HepG2 (cell line): ENCODE results near the gene ANKUB1. TPM values are rescaled to one million over a fixed set of nuclear protein-coding genes. Genes with fewer than 3 reads are reported as not detected.

ENCODE experiments used
- ATAC-seq: fragments of 200-7000 bp; cut with Tn5 transposase; 3 replicates; pipeline ENCODE4 v1.9.1; 2020; ENCODE audit warnings: mild to moderate bottlenecking, moderate library complexity
- BruUV-seq: library from RNA; stranded (reverse); fragments of 400-500 nt; replicated peaks from 2 replicates; lab custom pipeline; 2021; lab: Mats Ljungman, UMichigan
- CTCF ChIA-PET: fragments of 300-600 bp; formaldehyde crosslinking; extraction: SDS; loops from one replicate; lab custom pipeline; 2021; ENCODE audit warnings: low total read pairs, inconsistent platforms, low intra/inter-chr PET ratio; lab: Yijun Ruan, JAX
- POLR2A ChIA-PET: fragments of 350-600 bp; sonication (Branson Sonifier 250); formaldehyde crosslinking; loops from one replicate; lab custom pipeline; 2020; ENCODE audit warnings: antibody characterized with exemption, inconsistent platforms; lab: Yijun Ruan, JAX
- DNase-seq: peaks from one replicate; pipeline ENCODE4 v3.0.0-alpha.2; 2015; ENCODE audit warnings: low spot score
- FAIRE-seq: peaks from 3 replicates; lab custom pipeline; 2011; peaks lifted over from hg19 to GRCh38; lab: Jason Lieb, UNC
- H2AFZ ChIP-seq: one replicate; pipeline ENCODE4 v1.6.1; 2011; ENCODE audit warnings: low read length, inconsistent platforms
- H3K27ac ChIP-seq: fragments of 300-600 bp; 3 replicates; pipeline ENCODE4 v1.8.0; 2011; ENCODE audit warnings: mixed run types, mild to moderate bottlenecking, mixed read lengths, low read length, inconsistent platforms; ENCODE audit not compliant: insufficient read depth; ENCODE audit errors: extremely low read length
- H3K27me3 ChIP-seq, 2 experiments: fragments of 200-600 bp in 1 of 2; 2 replicates in 1 of 2; 3 replicates in 1 of 2; pipeline versions ENCODE4 v1.6.0 to v1.8.0; 2011; ENCODE audit warnings: low read length in 2 of 2, mild to moderate bottlenecking in 2 of 2, moderate library complexity in 2 of 2, inconsistent platforms in 1 of 2; ENCODE audit not compliant: insufficient read depth in 2 of 2, control insufficient read depth in 1 of 2
- H3K36me3 ChIP-seq, 2 experiments: fragments of 200-600 bp in 1 of 2; replicated peaks in 1 of 2; 2 replicates in 1 of 2; 3 replicates in 1 of 2; pipeline versions ENCODE4 v1.5.1 to v1.8.0; 2011; ENCODE audit warnings: low read length in 2 of 2, inconsistent platforms in 1 of 2; ENCODE audit not compliant: insufficient read depth in 2 of 2, control insufficient read depth in 1 of 2
- H3K4me1 ChIP-seq: 2 replicates; pipeline ENCODE4 v1.5.1; 2012; ENCODE audit warnings: low read length, inconsistent platforms; ENCODE audit not compliant: insufficient read depth
- H3K4me2 ChIP-seq: 2 replicates; pipeline ENCODE4 v1.6.0; 2011; ENCODE audit warnings: low read depth, low read length, inconsistent platforms
- H3K4me3 ChIP-seq, 3 experiments: fragments of 200-600 bp in 1 of 3; sonication (generic), shearing (Covaris generic) in 1 of 3; replicated peaks in 1 of 3; 2 replicates each; pipeline ENCODE4 v1.5.1; 2011 to 2016; ENCODE audit warnings: low read length in 3 of 3, inconsistent platforms in 2 of 3, low read depth in 2 of 3, mild to moderate bottlenecking in 2 of 3, control low read depth in 1 of 3, mixed read lengths in 1 of 3; ENCODE audit not compliant: insufficient read depth in 1 of 3
- H3K79me2 ChIP-seq: one replicate; pipeline ENCODE4 v1.6.1; 2011; ENCODE audit warnings: low read length, inconsistent platforms; ENCODE audit not compliant: insufficient read depth
- H3K9ac ChIP-seq: 2 replicates; pipeline ENCODE4 v1.6.0; 2011; ENCODE audit warnings: mild to moderate bottlenecking, low read depth, low read length, inconsistent platforms; ENCODE audit not compliant: insufficient read depth
- H3K9me3 ChIP-seq: 2 replicates; pipeline ENCODE4 v1.5.1; 2012; ENCODE audit warnings: mild to moderate bottlenecking, low read length
- H4K20me1 ChIP-seq: 2 replicates; pipeline ENCODE4 v1.6.0; 2011; ENCODE audit warnings: inconsistent platforms, mild to moderate bottlenecking, low read length, moderate library complexity; ENCODE audit not compliant: insufficient read depth
- GMEB1 ChIP-seq: sonication (generic); formaldehyde crosslinking; IDR thresholded peaks from 2 replicates; pipeline ENCODE4 v1.5.1; 2020; ENCODE audit warnings: missing genetic modification reagents, mild to moderate bottlenecking, borderline replicate concordance
- GZF1 ChIP-seq: sonication (generic); formaldehyde crosslinking; IDR thresholded peaks from 2 replicates; pipeline ENCODE4 v1.5.1; 2020; ENCODE audit warnings: mild to moderate bottlenecking, missing genetic modification reagents
- HDAC2 ChIP-seq: sonication (generic); formaldehyde crosslinking; IDR thresholded peaks from 2 replicates; pipeline ENCODE4 v1.4.0; 2020; ENCODE audit warnings: missing genetic modification reagents
- HINFP ChIP-seq: sonication (generic); formaldehyde crosslinking; IDR thresholded peaks from 2 replicates; pipeline ENCODE4 v1.4.0; 2020; ENCODE audit warnings: low read depth, mild to moderate bottlenecking, missing genetic modification reagents
- KAT7 ChIP-seq: IDR thresholded peaks from 2 replicates; pipeline ENCODE4 v1.6.1; 2018; ENCODE audit warnings: borderline replicate concordance, missing compliant biosample characterization
- SIN3B ChIP-seq: fragments of 150-350 bp; IDR thresholded peaks from 2 replicates; pipeline ENCODE4 v1.6.1; 2014; ENCODE audit warnings: low read length
- TCF7 ChIP-seq: sonication (generic); IDR thresholded peaks from 2 replicates; pipeline ENCODE4 v1.6.1; 2016; ENCODE audit warnings: antibody characterized with exemption, low read depth
- ZBTB1 ChIP-seq: sonication (generic); formaldehyde crosslinking; IDR thresholded peaks from 2 replicates; pipeline ENCODE4 v1.4.0; 2020; ENCODE audit warnings: missing genetic modification reagents, borderline replicate concordance
- ZBTB20 ChIP-seq: sonication (generic); formaldehyde crosslinking; IDR thresholded peaks from 2 replicates; pipeline ENCODE4 v1.8.1; 2023; ENCODE audit warnings: missing genetic modification reagents, low read depth, mild to moderate bottlenecking, borderline replicate concordance
- ZEB1 ChIP-seq: IDR thresholded peaks from 2 replicates; pipeline ENCODE4 v1.6.1; 2012; ENCODE audit warnings: mild to moderate bottlenecking, low read depth, inconsistent platforms; ENCODE audit not compliant: insufficient replicate concordance
- ZKSCAN8 ChIP-seq: IDR thresholded peaks from 2 replicates; pipeline ENCODE4 v1.6.1; 2016; ENCODE audit warnings: borderline replicate concordance, missing genetic modification reagents, missing compliant biosample characterization
- ZNF430 ChIP-seq: sonication (generic); formaldehyde crosslinking; IDR thresholded peaks from 2 replicates; pipeline ENCODE4 v1.9.0; 2021; ENCODE audit warnings: mild to moderate bottlenecking, missing genetic modification reagents
- ZNF44 ChIP-seq: sonication (generic); formaldehyde crosslinking; IDR thresholded peaks from 2 replicates; pipeline ENCODE4 v1.5.1; 2020; ENCODE audit warnings: mild to moderate bottlenecking, missing genetic modification reagents
- ZNF530 ChIP-seq: sonication (generic); formaldehyde crosslinking; IDR thresholded peaks from 2 replicates; pipeline ENCODE4 v1.5.0; 2020; ENCODE audit warnings: low read depth, mild to moderate bottlenecking, missing genetic modification reagents
- ZNF766 ChIP-seq: sonication (generic); formaldehyde crosslinking; IDR thresholded peaks from 2 replicates; pipeline ENCODE4 v1.5.0; 2020; ENCODE audit warnings: missing genetic modification reagents, borderline replicate concordance
- WGBS: methylation state at CpG from one replicate; pipeline ENCODE4 v1.1.6; 2017; ENCODE audit warnings: low lambda C conversion rate; 5-methylcytosine and 5-hydroxymethylcytosine counted together
- in situ Hi-C: cut with HindIII; loops from 2 replicates; pipeline ENCODE4 v1.10.0; 2017; ENCODE audit warnings: low pct_unique_long_range_greater_than_20kb; ENCODE audit not compliant: extremely low pct_ligation_motif_present
- intact Hi-C: fragments of 100-400 bp; cut with micrococcal nuclease; formaldehyde crosslinking; loops from one replicate; pipeline ENCODE4 v1.10.0; 2022; ENCODE audit not compliant: unreplicated experiment
- polyA plus RNA-seq, 8 experiments: library from polyadenylated mRNA; depleted of rRNA in 3 of 8; stranded (reverse) in 7 of 8; unstranded in 1 of 8; fragments of >200 nt; fragmentation: Illumina TruSeq in 4 of 8; extraction: Trizol in 4 of 8; gene quantifications; 2 replicates each; pipeline versions ENCODE4 v1.2.1 to v1.2.3, GENCODE V29; 2011 to 2016; ENCODE audit warnings: low read depth in 4 of 8, missing spikeins in 1 of 8, mixed read lengths in 1 of 8; ENCODE audit not compliant: insufficient read depth in 1 of 8
- total RNA-seq, 5 experiments: library from RNA; depleted of rRNA; stranded (reverse); fragments of >200 nt; fragmentation: Illumina TruSeq; extraction: Trizol; gene quantifications; 2 replicates each; pipeline ENCODE4 v1.2.3, GENCODE V29; 2016; ENCODE audit warnings: low read depth in 1 of 5
- TF ChIP-seq, protein P1 (sequence below): sonication (generic); formaldehyde crosslinking; IDR thresholded peaks from 2 replicates; pipeline ENCODE4 v1.8.1; 2022; ENCODE audit warnings: low read depth, mild to moderate bottlenecking, missing genetic modification reagents
- TF ChIP-seq, protein P2 (sequence below): sonication (generic); formaldehyde crosslinking; IDR thresholded peaks from 2 replicates; pipeline ENCODE4 v1.4.0; 2020; ENCODE audit warnings: missing genetic modification reagents, borderline replicate concordance

Gene ANKUB1
- total and polyA plus RNA-seq, 2 of the 13 experiments (the other 11 are each of a cell fraction or from before 2014, with no cell fraction given), result not detected

- TF ChIP-seq, protein P1, sequence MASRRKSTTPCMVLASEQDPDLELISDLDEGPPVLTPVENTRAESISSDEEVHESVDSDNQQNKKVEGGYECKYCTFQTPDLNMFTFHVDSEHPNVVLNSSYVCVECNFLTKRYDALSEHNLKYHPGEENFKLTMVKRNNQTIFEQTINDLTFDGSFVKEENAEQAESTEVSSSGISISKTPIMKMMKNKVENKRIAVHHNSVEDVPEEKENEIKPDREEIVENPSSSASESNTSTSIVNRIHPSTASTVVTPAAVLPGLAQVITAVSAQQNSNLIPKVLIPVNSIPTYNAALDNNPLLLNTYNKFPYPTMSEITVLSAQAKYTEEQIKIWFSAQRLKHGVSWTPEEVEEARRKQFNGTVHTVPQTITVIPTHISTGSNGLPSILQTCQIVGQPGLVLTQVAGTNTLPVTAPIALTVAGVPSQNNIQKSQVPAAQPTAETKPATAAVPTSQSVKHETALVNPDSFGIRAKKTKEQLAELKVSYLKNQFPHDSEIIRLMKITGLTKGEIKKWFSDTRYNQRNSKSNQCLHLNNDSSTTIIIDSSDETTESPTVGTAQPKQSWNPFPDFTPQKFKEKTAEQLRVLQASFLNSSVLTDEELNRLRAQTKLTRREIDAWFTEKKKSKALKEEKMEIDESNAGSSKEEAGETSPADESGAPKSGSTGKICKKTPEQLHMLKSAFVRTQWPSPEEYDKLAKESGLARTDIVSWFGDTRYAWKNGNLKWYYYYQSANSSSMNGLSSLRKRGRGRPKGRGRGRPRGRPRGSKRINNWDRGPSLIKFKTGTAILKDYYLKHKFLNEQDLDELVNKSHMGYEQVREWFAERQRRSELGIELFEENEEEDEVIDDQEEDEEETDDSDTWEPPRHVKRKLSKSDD (CRISPR knock-in tag), result no peak
- no peak for TF ChIP-seq ZNF44 (CRISPR knock-in tag)
- TF ChIP-seq, protein P2, sequence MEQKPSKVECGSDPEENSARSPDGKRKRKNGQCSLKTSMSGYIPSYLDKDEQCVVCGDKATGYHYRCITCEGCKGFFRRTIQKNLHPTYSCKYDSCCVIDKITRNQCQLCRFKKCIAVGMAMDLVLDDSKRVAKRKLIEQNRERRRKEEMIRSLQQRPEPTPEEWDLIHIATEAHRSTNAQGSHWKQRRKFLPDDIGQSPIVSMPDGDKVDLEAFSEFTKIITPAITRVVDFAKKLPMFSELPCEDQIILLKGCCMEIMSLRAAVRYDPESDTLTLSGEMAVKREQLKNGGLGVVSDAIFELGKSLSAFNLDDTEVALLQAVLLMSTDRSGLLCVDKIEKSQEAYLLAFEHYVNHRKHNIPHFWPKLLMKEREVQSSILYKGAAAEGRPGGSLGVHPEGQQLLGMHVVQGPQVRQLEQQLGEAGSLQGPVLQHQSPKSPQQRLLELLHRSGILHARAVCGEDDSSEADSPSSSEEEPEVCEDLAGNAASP (CRISPR knock-in tag), result no peak
These were observed 40.9 kb upstream of the ANKUB1 start (continued) for GRCh38 chr3:149833241-149833640.

- Histone ChIP-seq H2AFZ (no peak overlapping the region), H3K36me3 (no peaks in the 10 kb centered on the region), H3K9me3 (peaks cover 58% of the 10 kb centered on the region), H3K9ac (no peak overlapping the region), H3K27ac (no peak overlapping the region), H3K4me2 (no peak overlapping the region), H4K20me1 (no peaks in the 10 kb centered on the region; the same call in 1 of the 2 replicates), H3K79me2 (peaks cover 44% of the 10 kb centered on the region), H3K4me1 (no peaks in the 10 kb centered on the region), H3K27me3 (no peaks in the 10 kb centered on the region), H3K4me3 (no peak overlapping the region)
- in situ Hi-C loops (no loop called here), intact Hi-C loops (no loop called here)
- ChIA-PET CTCF (no interaction called here), POLR2A (no interaction called here)
- 91% methylated on average over 1 of the region's 1 CpG for WGBS
- BruUV-seq, result no TSS peak
- no peak for DNase-seq
- FAIRE-seq, result no peak
- no peak for ATAC-seq
- TF ChIP-seq ZKSCAN8 (CRISPR knock-in tag), result no peak
- TF ChIP-seq ZNF530 (CRISPR knock-in tag), result no peak
- no peak for TF ChIP-seq ZNF430 (CRISPR knock-in tag)
- TF ChIP-seq SIN3B, result no peak
- no peak for TF ChIP-seq HDAC2 (CRISPR knock-in tag)
- TF ChIP-seq KAT7 (CRISPR knock-in tag), result no peak
- TF ChIP-seq GMEB1 (CRISPR knock-in tag), result no peak
- TF ChIP-seq HINFP (CRISPR knock-in tag), result no peak
- no peak for TF ChIP-seq ZEB1
- TF ChIP-seq GZF1 (CRISPR knock-in tag), result no peak
- no peak for TF ChIP-seq ZBTB1 (CRISPR knock-in tag)
- TF ChIP-seq TCF7, result no peak
- TF ChIP-seq ZNF766 (CRISPR knock-in tag), result no peak
- no peak for TF ChIP-seq ZBTB20 (CRISPR knock-in tag)
These were observed 39.7 kb upstream of the ANKUB1 start for GRCh38 chr3:149832086-149832485.
